Common myeloid progenitor, CD34-positive (primary cell): ENCODE results near the gene IFFO2.

Source experiments
- CTCF ChIA-PET: fragments of 350-600 bp; sonication (Branson Sonifier 250); formaldehyde crosslinking; loops from one replicate; lab custom pipeline; 2021; ENCODE audit warnings: antibody characterized with exemption; lab: Charles Lee
- POLR2A ChIA-PET: fragments of 350-600 bp; sonication (Branson Sonifier 250); formaldehyde crosslinking; loops from one replicate; lab custom pipeline; 2021; ENCODE audit warnings: antibody characterized with exemption; lab: Charles Lee
- DNase-seq, 3 donors: peaks; one replicate each; pipeline versions ENCODE4 v3.0.0 to v3.0.0-alpha.2; 2013
- H3K27ac ChIP-seq, 2 experiments: 1 replicate in 1 of 2; 2 replicates in 1 of 2; pipeline ENCODE4 v1.7.0; 2013; ENCODE audit warnings: inconsistent platforms in 2 of 2, low read length in 2 of 2, mild to moderate bottlenecking in 2 of 2, low read depth in 1 of 2, moderate library complexity in 1 of 2; ENCODE audit not compliant: severe bottlenecking in 2 of 2, insufficient read depth in 1 of 2, poor library complexity in 1 of 2
- H3K27me3 ChIP-seq, 5 experiments: replicated peaks in 2 of 5; 1 replicate in 3 of 5; 2 replicates in 2 of 5; pipeline versions ENCODE4 v1.6.1 to v1.7.0; 2013; ENCODE audit warnings: low read length in 4 of 5, mild to moderate bottlenecking in 2 of 5, moderate library complexity in 2 of 5, inconsistent platforms in 1 of 5; ENCODE audit not compliant: insufficient read depth in 5 of 5, control insufficient read depth in 4 of 5
- H3K36me3 ChIP-seq, 4 experiments: 1 replicate in 2 of 4; 2 replicates in 2 of 4; pipeline versions ENCODE4 v1.6.1 to v1.7.0; 2013; ENCODE audit warnings: low read length in 3 of 4, control low read depth in 1 of 4, mild to moderate bottlenecking in 1 of 4; ENCODE audit not compliant: control insufficient read depth in 4 of 4, insufficient read depth in 4 of 4
- H3K4me1 ChIP-seq, 4 experiments: 1 replicate in 3 of 4; 2 replicates in 1 of 4; pipeline versions ENCODE4 v1.6.1 to v1.7.1; 2013; ENCODE audit warnings: low read length in 3 of 4, mild to moderate bottlenecking in 3 of 4, control low read depth in 1 of 4, inconsistent platforms in 1 of 4, moderate library complexity in 1 of 4; ENCODE audit not compliant: control insufficient read depth in 4 of 4, insufficient read depth in 4 of 4; ENCODE audit errors: control extremely low read depth in 1 of 4
- H3K4me3 ChIP-seq, 7 experiments: 1 replicate in 4 of 7; 2 replicates in 3 of 7; pipeline versions ENCODE4 v1.5.1 to v1.7.0; 2013; ENCODE audit warnings: mild to moderate bottlenecking in 7 of 7, low read length in 6 of 7, moderate library complexity in 6 of 7, inconsistent platforms in 2 of 7, low read depth in 2 of 7, control low read depth in 1 of 7; ENCODE audit not compliant: insufficient read depth in 4 of 7, control insufficient read depth in 1 of 7; ENCODE audit errors: extremely low read depth in 1 of 7
- H3K9me3 ChIP-seq, 5 experiments: 1 replicate in 4 of 5; 2 replicates in 1 of 5; pipeline versions ENCODE4 v1.6.1 to v1.7.1; 2013; ENCODE audit warnings: low read length in 4 of 5, mild to moderate bottlenecking in 2 of 5, inconsistent platforms in 1 of 5, low read depth in 1 of 5, moderate library complexity in 1 of 5; ENCODE audit not compliant: control insufficient read depth in 4 of 5, insufficient read depth in 2 of 5; ENCODE audit errors: control extremely low read depth in 1 of 5
- WGBS: methylation state at CpG from one replicate; pipeline ENCODE4 v1.1.5; 2013; ENCODE audit not compliant: insufficient coverage; 5-methylcytosine and 5-hydroxymethylcytosine counted together

IFFO2 gene

DNA sequence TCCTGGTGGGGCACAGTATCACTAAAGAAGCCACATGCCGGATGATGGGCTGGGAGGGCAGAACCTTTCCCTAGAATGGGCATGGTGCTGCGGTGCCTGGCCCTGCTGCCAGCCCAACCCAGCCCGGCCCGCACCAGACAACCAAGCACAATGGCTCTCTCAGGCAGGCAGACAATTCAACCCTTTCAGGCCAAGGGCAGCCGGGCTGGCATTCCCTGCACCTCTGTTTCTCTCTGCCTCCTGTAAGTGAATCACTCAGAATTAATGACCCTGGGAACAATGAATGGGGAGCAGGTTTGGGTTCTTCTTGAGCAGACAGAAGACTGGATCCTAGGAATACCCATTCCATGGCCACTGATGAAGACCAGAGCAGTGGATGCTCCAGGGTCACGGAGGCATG is 41.0 kb upstream of the IFFO2 start:
- H3K9me3 ChIP-seq: peaks cover 5 to 22% (median 5%) of the 10 kb centered on the region in 5 experiments
- 100% methylated on average over 6 of the region's 6 CpGs for WGBS
- ChIA-PET POLR2A (no interaction called here), CTCF (no interaction called here)
- H3K4me1 ChIP-seq: no peaks in the 10 kb centered on the region
- H3K4me3 ChIP-seq: no peak overlapping the region
- no peaks in the 10 kb centered on the region for H3K36me3 ChIP-seq
- peaks cover 0 to 3% (median 0%) of the 10 kb centered on the region in 5 experiments for H3K27me3 ChIP-seq
- no peak overlapping the region for H3K27ac ChIP-seq
- no peak for DNase-seq

DNA sequence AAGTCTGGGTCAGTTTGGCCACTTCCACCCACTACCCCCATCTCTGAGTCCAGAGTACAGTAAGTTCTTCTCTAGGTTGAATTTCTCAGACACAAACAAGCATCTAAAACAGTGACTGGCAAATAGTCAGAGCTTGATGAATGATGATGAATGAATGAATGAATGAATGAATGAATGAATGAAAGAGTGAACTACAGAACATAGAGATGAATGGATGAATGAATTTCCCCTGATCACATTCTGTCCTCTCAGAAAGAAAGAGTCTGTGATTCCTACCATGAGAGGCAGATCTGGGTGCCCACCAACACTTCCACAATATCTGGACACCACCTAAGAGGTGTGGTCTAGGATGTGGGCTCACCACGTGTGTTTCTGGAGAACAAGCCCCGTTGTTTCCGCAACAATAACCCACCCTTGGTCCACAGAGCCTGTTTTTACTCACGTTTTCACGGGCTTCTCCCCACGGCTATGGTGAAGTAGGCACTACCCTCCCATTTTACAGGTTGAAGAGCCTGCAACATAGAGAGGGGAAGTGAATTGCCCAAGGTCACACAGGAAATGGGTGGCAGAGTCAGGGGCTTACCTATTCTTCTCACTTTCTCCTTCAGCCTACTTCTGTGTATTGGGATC is 40.2 kb upstream of the IFFO2 start:
- WGBS: 82% methylated on average over 6 of the region's 6 CpGs
- no peak for DNase-seq
- Histone ChIP-seq H3K4me1 (no peaks in the 10 kb centered on the region), H3K36me3 (no peaks in the 10 kb centered on the region), H3K27ac (no peak overlapping the region), H3K4me3 (no peak overlapping the region), H3K9me3 (peaks cover 1 to 17% (median 3%) of the 10 kb centered on the region in 5 experiments), H3K27me3 (peaks cover 0 to 5% (median 0%) of the 10 kb centered on the region in 5 experiments)
- POLR2A ChIA-PET: no interaction called here
- CTCF ChIA-PET: no interaction called here

DNA sequence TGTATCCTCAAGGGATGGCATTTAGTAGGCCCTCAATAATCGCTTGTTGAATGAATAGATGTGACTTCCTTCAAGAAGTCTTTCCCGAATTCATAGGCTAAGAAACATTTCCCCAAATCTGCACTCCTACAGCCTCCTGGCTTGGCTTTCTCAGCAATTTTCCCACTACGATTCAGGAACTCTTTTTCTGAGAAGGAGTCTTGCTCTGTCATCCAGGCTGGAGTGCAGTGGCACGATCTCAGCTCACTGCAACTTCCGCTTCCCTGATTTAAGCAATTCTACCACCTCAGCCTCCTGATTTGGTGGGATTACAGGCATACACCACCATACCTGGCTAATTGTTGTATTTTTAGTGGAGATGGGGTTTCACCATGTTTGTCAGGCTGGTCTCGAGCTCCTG is 37.9 kb upstream of the IFFO2 start:
- ChIA-PET CTCF (no interaction called here), POLR2A (no interaction called here)
- peaks cover 0 to 7% (median 0%) of the 10 kb centered on the region in 5 experiments for H3K27me3 ChIP-seq
- no peak overlapping the region for H3K27ac ChIP-seq
- no peaks in the 10 kb centered on the region for H3K36me3 ChIP-seq
- peaks cover 0 to 2% (median 0%) of the 10 kb centered on the region in 5 experiments for H3K9me3 ChIP-seq
- H3K4me3 ChIP-seq: no peak overlapping the region
- no peak for DNase-seq
- H3K4me1 ChIP-seq: no peaks in the 10 kb centered on the region
- WGBS: 92% methylated on average over 6 of the region's 6 CpGs

DNA sequence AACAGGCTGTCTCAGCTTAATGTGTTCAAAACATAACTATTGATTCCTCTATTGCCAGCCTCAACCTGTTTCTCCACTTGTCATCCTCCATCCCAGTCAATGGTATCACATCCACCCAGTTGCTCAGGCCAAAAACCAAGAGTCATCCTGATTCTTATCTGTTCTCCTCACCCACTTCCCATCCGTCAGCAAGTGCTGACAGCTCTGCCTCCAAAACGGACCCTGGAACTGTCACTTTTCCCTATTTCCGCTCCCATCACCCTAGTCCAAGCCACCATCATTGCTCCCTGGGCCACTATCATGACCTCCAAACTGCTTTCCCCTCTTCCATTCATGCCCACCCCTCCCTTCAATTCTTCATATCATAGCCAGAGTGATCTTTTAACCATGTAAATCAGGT is 36.2 kb upstream of the IFFO2 start:
- Histone ChIP-seq H3K27ac (no peak overlapping the region), H3K9me3 (no peaks in the 10 kb centered on the region), H3K4me1 (no peaks in the 10 kb centered on the region), H3K27me3 (peaks cover 0 to 7% (median 0%) of the 10 kb centered on the region in 5 experiments), H3K4me3 (no peak overlapping the region), H3K36me3 (no peaks in the 10 kb centered on the region)
- no peak for DNase-seq
- ChIA-PET CTCF (no interaction called here), POLR2A (no interaction called here)
- WGBS: 69% methylated on average over 3 of the region's 3 CpGs

DNA sequence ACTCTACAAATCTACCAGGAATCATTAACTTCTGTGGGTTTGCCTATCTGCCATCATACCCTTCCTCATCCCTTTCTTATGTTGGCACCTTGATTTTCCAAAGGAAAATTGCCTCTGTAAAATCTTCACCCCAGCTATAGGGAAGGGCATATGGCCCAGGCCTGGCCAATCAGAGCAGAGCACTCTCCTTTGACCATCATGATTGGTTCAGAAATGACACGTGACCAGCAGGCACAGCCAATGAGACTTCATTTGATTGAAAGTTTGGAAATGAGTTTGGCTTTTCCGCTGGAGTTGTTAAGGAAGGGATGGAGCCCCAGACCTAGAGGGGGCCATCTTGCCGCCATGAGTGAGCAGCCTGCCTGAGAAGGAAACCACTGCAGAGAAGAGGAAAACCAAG is 35.1 kb upstream of the IFFO2 start:
- no peak for DNase-seq
- Histone ChIP-seq H3K9me3 (no peaks in the 10 kb centered on the region), H3K27me3 (peaks cover 0 to 7% (median 0%) of the 10 kb centered on the region in 5 experiments), H3K27ac (no peak overlapping the region), H3K4me1 (no peaks in the 10 kb centered on the region), H3K4me3 (no peak overlapping the region), H3K36me3 (no peaks in the 10 kb centered on the region)
- CTCF ChIA-PET: no interaction called here
- WGBS: 96% methylated on average over 3 of the region's 3 CpGs
- POLR2A ChIA-PET: no interaction called here

DNA sequence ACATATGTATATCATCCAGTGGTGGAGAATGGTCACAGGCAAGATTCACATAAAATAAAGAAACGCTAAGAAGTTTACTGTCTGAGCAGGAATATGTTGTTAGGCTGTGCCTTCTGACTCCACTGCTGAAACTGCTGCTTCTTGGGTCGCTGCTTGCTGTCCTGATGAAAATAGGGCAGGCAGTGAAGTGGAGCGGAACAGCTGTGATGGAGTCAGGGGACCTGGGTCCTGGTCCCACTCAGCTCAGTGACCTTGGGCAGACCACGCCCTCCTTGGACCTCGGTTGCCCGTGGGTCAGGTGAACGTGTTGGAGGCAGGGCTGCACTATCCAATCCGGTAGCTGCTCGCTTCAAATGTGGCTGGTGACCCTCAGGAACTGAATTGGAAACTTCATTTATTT is 33.4 kb upstream of the IFFO2 start:
- WGBS: 98% methylated on average over 6 of the region's 9 CpGs
- DNase-seq: no peak
- ChIA-PET CTCF (interaction anchor here (0.8 to 1.1 kb wide), 2 partner anchors 106 to 115 kb away, joined by 3 to 4 read pairs; no protein-coding TSS in a partner anchor), POLR2A (no interaction called here)
- peaks cover 0 to 11% (median 7%) of the 10 kb centered on the region in 5 experiments for H3K27me3 ChIP-seq
- H3K27ac ChIP-seq: no peak overlapping the region
- no peaks in the 10 kb centered on the region for H3K9me3 ChIP-seq
- H3K4me1 ChIP-seq: no peaks in the 10 kb centered on the region
- no peaks in the 10 kb centered on the region for H3K36me3 ChIP-seq
- no peak overlapping the region for H3K4me3 ChIP-seq

DNA sequence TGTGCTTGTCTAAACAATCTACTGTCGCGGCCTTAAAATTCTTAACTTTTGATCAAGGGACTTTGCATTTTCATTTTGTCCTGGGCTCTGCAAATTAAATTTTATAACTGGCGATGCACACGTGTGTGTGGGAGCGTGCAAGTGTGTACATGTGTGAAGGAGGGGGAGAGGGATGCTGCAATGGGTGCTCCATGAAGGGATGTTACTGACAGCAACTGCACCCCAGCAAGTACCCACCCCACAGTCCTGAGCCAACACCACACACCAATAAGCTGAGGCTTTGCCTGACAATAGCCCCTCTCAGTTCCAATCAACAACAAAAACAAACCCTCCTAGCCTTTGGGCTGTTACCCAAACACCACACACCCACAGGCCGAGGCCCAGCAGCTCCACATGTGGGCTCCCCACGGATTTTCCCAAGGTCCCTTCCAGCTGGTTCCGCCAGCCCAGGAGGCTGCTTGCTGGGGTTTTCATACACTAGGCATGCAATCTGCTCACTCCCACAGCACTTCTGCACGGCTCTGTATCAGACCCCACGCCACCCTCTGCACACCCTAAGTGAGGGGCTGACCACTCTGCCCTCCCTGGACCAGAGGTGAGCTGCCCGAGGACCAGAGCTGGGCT is 32.8 kb upstream of the IFFO2 start:
- CTCF ChIA-PET: interaction anchor here (1.1 kb wide), 1 partner anchor 115 kb away, joined by 3 read pairs; no protein-coding TSS in a partner anchor
- H3K9me3 ChIP-seq: no peaks in the 10 kb centered on the region
- POLR2A ChIA-PET: no interaction called here
- no peaks in the 10 kb centered on the region for H3K4me1 ChIP-seq
- H3K27ac ChIP-seq: no peak overlapping the region
- peaks cover 0 to 13% (median 7%) of the 10 kb centered on the region in 5 experiments for H3K27me3 ChIP-seq
- 98% methylated on average over 8 of the region's 11 CpGs for WGBS
- DNase-seq: no peak
- no peaks in the 10 kb centered on the region for H3K36me3 ChIP-seq
- no peak overlapping the region for H3K4me3 ChIP-seq
